ENCODE measurements around the gene TMCO4. TPM values are rescaled to one million over a fixed set of nuclear protein-coding genes. Genes with fewer than 3 reads are reported as not detected.

The TMCO4 gene
- total and polyA plus RNA-seq, 10 of the 15 experiments (the other 5 are each of a cell fraction or from before 2014, with no cell fraction given), result 2.4 to 20.8 (median 13.0) TPM

- RAD21 ChIA-PET (ENCODE audit: unreplicated experiment), result interaction anchor here (0.6 kb wide), 1 partner anchor 46 kb away, joined by 3 read pairs; no protein-coding TSS in a partner anchor
- CTCF ChIA-PET, result no interaction called here
These were observed 61.0 kb downstream of the TMCO4 start for GRCh38 chr1:19738669-19739068.

More at GRCh38 chr1:19738669-19739068, 61.0 kb downstream of the TMCO4 start:
- TF ChIP-seq EZH2 (IDR thresholded peaks at IDR 0.05; ENCODE audit: borderline replicate concordance, control insufficient read depth, low read depth, low read length) (no peak), ZNF274 (IDR thresholded peaks at IDR 0.05; ENCODE audit: insufficient read depth, insufficient read length) (no peak), SREBF1 (IDR thresholded peaks at IDR 0.05; ENCODE audit: low read length) (no peak), RUNX3 (IDR thresholded peaks at IDR 0.05; ENCODE audit: low read length) (no peak), BCLAF1 (IDR thresholded peaks at IDR 0.05) (no peak), CREM (IDR thresholded peaks at IDR 0.05; ENCODE audit: low read depth) (no peak), HDGF (IDR thresholded peaks at IDR 0.05) (no peak), TCF3 (IDR thresholded peaks at IDR 0.05; ENCODE audit: borderline replicate concordance, insufficient read depth, low read depth, low read length) (no peak), BACH1 (IDR thresholded peaks at IDR 0.05; ENCODE audit: borderline replicate concordance) (no peak), ZNF592 (IDR thresholded peaks at IDR 0.05) (no peak), CBX5 (IDR thresholded peaks at IDR 0.05; ENCODE audit: low read depth) (no peak), HCFC1 (IDR thresholded peaks at IDR 0.05; ENCODE audit: low read length) (no peak), SP1 (IDR thresholded peaks at IDR 0.05; ENCODE audit: low read depth, low read length) (no peak)
- no peak overlapping the region for H3K4me2 ChIP-seq (ENCODE audit: control insufficient read depth, insufficient read depth)
- ATAC-seq (no peak), FAIRE-seq (no peak), DNase-seq (ENCODE audit: low read depth, low spot score) (no peak)
- WGBS (ENCODE audit: insufficient coverage, insufficient replicate concordance, low lambda C conversion rate, missing lambda C conversion rate), result 89% methylated on average over 2 of the region's 2 CpGs
- intact Hi-C loops (cut with micrococcal nuclease; ENCODE audit: unreplicated experiment) (no loop called here), in situ Hi-C loops (cut with MboI) (no loop called here)
- H3K79me2 ChIP-seq (ENCODE audit: control insufficient read depth, insufficient read depth, low read length), result no peaks in the 10 kb centered on the region
- H3K27ac ChIP-seq (ENCODE audit: control insufficient read depth, insufficient read depth), result no peak overlapping the region
- ChIA-PET POLR2A (no interaction called here), SMC1A (ENCODE audit: uncharacterized antibody, unreplicated experiment) (interaction anchor here (1.1 kb wide), 1 partner anchor 78 kb away, joined by 3 read pairs; no protein-coding TSS in a partner anchor)
- no peak overlapping the region for H3K9ac ChIP-seq (ENCODE audit: control insufficient read depth, insufficient read depth, low read length)
- no peaks in the 10 kb centered on the region for H3K27me3 ChIP-seq (replicated peaks in 1 of 2; ENCODE audit: control insufficient read depth in 2 of 2, insufficient read depth in 2 of 2, low read length in 1 of 2)
- H3K36me3 ChIP-seq (ENCODE audit: control insufficient read depth in 2 of 2, insufficient read depth in 2 of 2, low read length in 1 of 2), result no peaks in the 10 kb centered on the region; a peak in 2 of 4 replicates
- no peaks in the 10 kb centered on the region for H4K20me1 ChIP-seq (ENCODE audit: control insufficient read depth, insufficient read depth)
- no peaks in the 10 kb centered on the region for H3K4me1 ChIP-seq (ENCODE audit: control insufficient read depth, insufficient read depth, low read length)
- no peak overlapping the region for H2AFZ ChIP-seq (ENCODE audit: control insufficient read depth, low read depth, low read length)
- no peak overlapping the region for H3K4me3 ChIP-seq
- no TSS peak for BruUV-seq (replicated peaks)
- H3K9me3 ChIP-seq (replicated peaks; ENCODE audit: control insufficient read depth, insufficient read depth, low read length), result no peaks in the 10 kb centered on the region
